Stimulated activated CD4-positive, alpha-beta T cell treated with anti-CD3 and anti-CD28 coated beads, Interleukin-15, amount 100 ng/mL, for 48 hours (primary cell): Measurements from ENCODE around the gene PRR35.

Experiments used
- DNase-seq, 2 donors: peaks; one replicate each; pipeline ENCODE4 v3.0.0-alpha.2; 2020; ENCODE audit warnings: low read depth in 2 of 2

Gene PRR35

GRCh38 chr16:528111-529011 lies 31.8 kb upstream of the PRR35 start:
- DNase-seq, result no peak

GRCh38 chr16:529012-529575 lies 31.1 kb upstream of the PRR35 start:
- no peak for DNase-seq

- DNase-seq, result no peak
These were observed 29.9 kb upstream of the PRR35 start for GRCh38 chr16:530111-530817.

GRCh38 chr16:531494-532125 lies 28.6 kb upstream of the PRR35 start:
- no peak for DNase-seq

- no peak for DNase-seq
These were observed 26.6 kb upstream of the PRR35 start for GRCh38 chr16:533391-534123.

GRCh38 chr16:534135-534534 lies 26.1 kb upstream of the PRR35 start:
- DNase-seq, result no peak

GRCh38 chr16:534856-535445 lies 25.2 kb upstream of the PRR35 start:
- no peak for DNase-seq

GRCh38 chr16:535446-536405 lies 24.5 kb upstream of the PRR35 start:
- DNase-seq, result no peak

- DNase-seq, result no peak
These were observed 23.4 kb upstream of the PRR35 start for GRCh38 chr16:536746-537145.

- DNase-seq, result no peak
These were observed 22.5 kb upstream of the PRR35 start for GRCh38 chr16:537415-538335.

- DNase-seq, result no peak
These were observed 20.2 kb upstream of the PRR35 start for GRCh38 chr16:539901-540530.

GRCh38 chr16:540645-541340 lies 19.4 kb upstream of the PRR35 start:
- DNase-seq, result no peak

- DNase-seq, result no peak
These were observed 16.7 kb upstream of the PRR35 start for GRCh38 chr16:543301-544164.

GRCh38 chr16:544517-544916 lies 15.7 kb upstream of the PRR35 start:
- DNase-seq, result no peak

GRCh38 chr16:546909-547770 lies 13.1 kb upstream of the PRR35 start:
- DNase-seq, result no peak

- DNase-seq, result no peak
These were observed 11.6 kb upstream of the PRR35 start for GRCh38 chr16:548586-548985.
